Large intestine (tissue), 3 donors: Measurements from ENCODE around the gene GLUD2. TPM values are rescaled to one million over a fixed set of nuclear protein-coding genes. Genes with fewer than 3 reads are reported as not detected.

Experiments
- DNase-seq, 2 donors: peaks; one replicate each; pipeline versions ENCODE4 v3.0.0 to v3.0.0-alpha.2; 2013
- H3K27ac ChIP-seq: one replicate; pipeline ENCODE4 v1.5.1; 2013; ENCODE audit warnings: low read length
- H3K27me3 ChIP-seq: 2 replicates; pipeline ENCODE4 v1.6.1; 2013; ENCODE audit warnings: low read length; ENCODE audit not compliant: control insufficient read depth, insufficient read depth
- H3K36me3 ChIP-seq: 2 replicates; pipeline ENCODE4 v1.6.1; 2013; ENCODE audit warnings: low read length; ENCODE audit not compliant: control insufficient read depth, insufficient read depth
- H3K4me1 ChIP-seq: one replicate; pipeline ENCODE4 v1.6.1; 2013; ENCODE audit warnings: low read length; ENCODE audit not compliant: control insufficient read depth, insufficient read depth
- H3K4me3 ChIP-seq: one replicate; pipeline ENCODE4 v1.5.1; 2013; ENCODE audit warnings: low read length
- H3K9me3 ChIP-seq: one replicate; pipeline ENCODE4 v1.6.1; 2013; ENCODE audit warnings: mild to moderate bottlenecking, low read depth, low read length, moderate library complexity; ENCODE audit not compliant: control insufficient read depth
- WGBS: methylation state at CpG from one replicate; pipeline ENCODE4 v1.1.5; 2013; ENCODE audit warnings: low lambda C conversion rate; ENCODE audit not compliant: insufficient coverage; 5-methylcytosine and 5-hydroxymethylcytosine counted together
- polyA plus RNA-seq: library from polyadenylated mRNA; unstranded; fragments of 120-200 nt; gene quantifications from one replicate; pipeline ENCODE4 v1.2.1, GENCODE V29; 2013

The GLUD2 gene
- polyA plus RNA-seq, 1 donor: 2.0 TPM

DNA sequence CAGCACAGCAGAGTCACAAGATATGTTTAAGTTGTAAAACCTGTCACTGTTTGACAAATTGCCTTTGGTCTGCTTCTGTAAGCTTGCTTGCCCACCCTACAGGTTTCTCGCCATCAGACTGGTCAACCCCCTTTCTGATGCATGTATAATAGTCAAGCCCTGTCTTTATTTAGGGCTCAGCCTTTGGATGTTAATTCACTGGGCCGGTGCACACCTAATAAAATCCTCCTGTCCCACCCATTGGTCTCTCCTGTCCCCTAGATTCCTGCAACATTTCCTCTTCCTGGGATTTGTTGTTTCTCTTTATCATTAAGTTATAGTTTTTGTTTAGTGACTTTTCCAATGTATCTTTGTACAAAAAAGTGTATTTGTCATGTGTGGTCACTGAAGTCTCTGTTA lies 38.2 kb downstream of the GLUD2 start:
- Histone ChIP-seq H3K36me3 (no peaks in the 10 kb centered on the region), H3K4me3 (no peak overlapping the region), H3K27ac (no peak overlapping the region), H3K27me3 (no peaks in the 10 kb centered on the region), H3K4me1 (no peaks in the 10 kb centered on the region), H3K9me3 (no peaks in the 10 kb centered on the region)
- DNase-seq: no peak
- WGBS: no CpG with 5 or more reads among the region's 2 CpGs

DNA sequence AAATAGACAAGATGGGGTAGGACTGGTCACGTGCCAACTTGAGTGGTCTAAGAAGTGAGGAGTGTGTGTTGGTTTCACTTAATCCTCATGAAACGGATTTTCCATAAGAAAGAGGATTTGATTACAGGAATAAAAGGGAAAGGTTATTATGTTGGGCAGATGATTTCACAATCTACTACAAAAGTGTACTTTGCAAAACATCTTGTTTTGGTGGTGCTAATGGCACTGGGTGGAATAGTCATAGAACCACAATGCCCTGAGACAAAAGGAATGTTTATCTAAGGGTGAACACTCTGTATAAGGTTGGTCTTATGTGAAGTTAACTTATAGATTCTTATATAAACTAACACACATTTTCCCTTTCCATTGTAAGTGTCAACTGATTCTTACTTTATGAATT lies 45.6 kb downstream of the GLUD2 start:
- H3K27ac ChIP-seq: no peak overlapping the region
- H3K36me3 ChIP-seq: no peaks in the 10 kb centered on the region
- no peak for DNase-seq
- WGBS: no CpG with 5 or more reads among the region's 2 CpGs
- no peaks in the 10 kb centered on the region for H3K9me3 ChIP-seq
- H3K4me1 ChIP-seq: no peaks in the 10 kb centered on the region
- H3K27me3 ChIP-seq: no peaks in the 10 kb centered on the region
- no peak overlapping the region for H3K4me3 ChIP-seq

Other genes starting within 250 kb of the GLUD2 start
- gene CT47B1, start 171.7 kb upstream of the GLUD2 start, polyA plus RNA-seq: not detected
- gene CT47A11, start 110.5 kb upstream of the GLUD2 start, polyA plus RNA-seq: not detected
- gene CT47A10, start 105.6 kb upstream of the GLUD2 start, polyA plus RNA-seq: not detected
- not detected for gene CT47A9, start 100.7 kb upstream of the GLUD2 start, polyA plus RNA-seq
- gene CT47A8, start 95.9 kb upstream of the GLUD2 start, polyA plus RNA-seq: not detected
- gene CT47A7, start 91.0 kb upstream of the GLUD2 start, polyA plus RNA-seq: not detected
- not detected for gene CT47A6, start 86.1 kb upstream of the GLUD2 start, polyA plus RNA-seq
- not detected for gene CT47A5, start 81.3 kb upstream of the GLUD2 start, polyA plus RNA-seq
- not detected for gene CT47A4, start 76.4 kb upstream of the GLUD2 start, polyA plus RNA-seq
- not detected for gene CT47A3, start 71.5 kb upstream of the GLUD2 start, polyA plus RNA-seq
- gene CT47A2, start 66.7 kb upstream of the GLUD2 start, polyA plus RNA-seq: not detected
- gene CT47A1, start 61.9 kb upstream of the GLUD2 start, polyA plus RNA-seq: not detected